HepG2 (cell line): Measurements from ENCODE around the gene CBR4.

Source experiments
- ESRRA ChIP-seq: sonication (generic); formaldehyde crosslinking; IDR thresholded peaks from 2 replicates; pipeline ENCODE4 v1.5.1; 2020; ENCODE audit warnings: mild to moderate bottlenecking, low read depth, missing genetic modification reagents
- NCOA1 ChIP-seq: sonication (generic); formaldehyde crosslinking; IDR thresholded peaks from 2 replicates; pipeline ENCODE4 v1.9.0; 2021; ENCODE audit warnings: missing genetic modification reagents
- PHF21A ChIP-seq: sonication (generic); formaldehyde crosslinking; IDR thresholded peaks from 2 replicates; pipeline ENCODE4 v1.5.0; 2020; ENCODE audit warnings: mild to moderate bottlenecking, missing genetic modification reagents
- RAD21 ChIP-seq: fragments of 450-650 bp; formaldehyde crosslinking; IDR thresholded peaks from 2 replicates; pipeline ENCODE4 v1.5.0; 2020; ENCODE audit warnings: mild to moderate bottlenecking
- SMC3 ChIP-seq: IDR thresholded peaks from 2 replicates; pipeline ENCODE4 v1.6.1; 2011; ENCODE audit warnings: low read length, improper control_type of control experiment
- TAF1 ChIP-seq: sonication (generic); formaldehyde crosslinking; IDR thresholded peaks from 2 replicates; pipeline ENCODE4 v1.4.0; 2020; ENCODE audit warnings: missing genetic modification reagents
- ZBED4 ChIP-seq: sonication (generic); formaldehyde crosslinking; IDR thresholded peaks from 2 replicates; pipeline ENCODE4 v1.4.0; 2020; ENCODE audit warnings: missing genetic modification reagents, borderline replicate concordance

DNA sequence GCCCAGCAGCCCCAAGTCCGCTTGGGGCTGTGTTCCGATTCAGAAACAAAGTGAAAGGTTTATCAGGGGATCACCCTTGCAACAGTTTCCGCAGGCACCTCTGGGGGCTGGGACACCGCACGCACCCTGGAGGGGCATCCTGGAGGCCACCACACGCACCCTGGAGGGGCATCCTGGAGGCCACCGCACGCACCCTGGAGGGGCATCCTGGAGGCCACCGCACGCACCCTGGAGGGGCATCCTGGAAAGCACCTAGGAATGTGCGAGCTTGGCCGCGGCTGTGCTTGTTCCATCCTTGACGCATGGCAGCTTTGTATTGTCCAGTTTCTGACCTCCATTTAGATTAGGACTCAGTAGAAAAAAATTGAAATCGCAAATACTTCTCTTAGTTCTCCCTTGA lies 21.3 kb upstream of the CBR4 start:
- TF ChIP-seq PHF21A (no peak), NCOA1 (no peak), RAD21 (CRISPR knock-in tag) (no peak), ZBED4 (CRISPR knock-in tag) (no peak), ESRRA (CRISPR knock-in tag) (no peak), SMC3 (no peak), TAF1 (CRISPR knock-in tag) (no peak)
